GM06990 (cell line): ENCODE results near the gene MAST1.
A peak's percentile ranks its signal among the peaks of the same experiment; 100 is the strongest.

Experiments used
- DNase-seq: peaks from one replicate; pipeline ENCODE4 v3.0.0-alpha.2; 2011; ENCODE audit not compliant: insufficient read length; ENCODE audit errors: extremely low read depth
- H3K27me3 ChIP-seq: replicated peaks from 2 replicates; pipeline ENCODE4 v1.6.0; 2011; ENCODE audit warnings: low read length; ENCODE audit not compliant: control insufficient read depth, insufficient read depth
- H3K36me3 ChIP-seq: 2 replicates; pipeline ENCODE4 v1.5.1; 2011; ENCODE audit warnings: low read length; ENCODE audit not compliant: control insufficient read depth, insufficient read depth
- H3K4me3 ChIP-seq: replicated peaks from 2 replicates; pipeline ENCODE4 v1.5.1; 2011; ENCODE audit warnings: low read depth, mild to moderate bottlenecking, control low read depth, low read length
- TF ChIP-seq, protein P1 (sequence below): IDR thresholded peaks from 2 replicates; pipeline ENCODE4 v1.5.1; 2011; ENCODE audit warnings: low read length, control low read depth, mild to moderate bottlenecking, inconsistent platforms; ENCODE audit not compliant: insufficient read depth, poor library complexity, severe bottlenecking

The MAST1 gene

DNA sequence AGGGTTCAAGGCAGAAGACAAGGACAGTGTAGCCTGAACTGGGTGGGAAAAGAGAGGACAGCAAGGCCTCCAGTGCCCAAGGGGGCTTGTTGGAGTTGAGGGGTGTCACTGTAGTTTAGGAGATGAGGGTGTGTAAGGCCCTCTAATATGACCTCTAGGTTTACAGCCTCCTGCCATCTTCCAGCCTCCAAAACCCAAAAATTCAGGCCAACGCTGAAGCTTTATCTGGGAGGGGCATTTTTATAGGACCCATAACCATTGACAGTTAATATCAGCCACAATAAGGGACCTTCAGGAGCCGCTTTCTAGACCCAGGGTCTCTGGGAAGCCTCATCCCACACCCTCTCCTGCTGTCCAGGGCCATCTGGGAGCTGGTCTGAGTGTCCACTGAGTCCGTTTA, 45.9 kb downstream of the MAST1 start:
- TF ChIP-seq, protein P1, sequence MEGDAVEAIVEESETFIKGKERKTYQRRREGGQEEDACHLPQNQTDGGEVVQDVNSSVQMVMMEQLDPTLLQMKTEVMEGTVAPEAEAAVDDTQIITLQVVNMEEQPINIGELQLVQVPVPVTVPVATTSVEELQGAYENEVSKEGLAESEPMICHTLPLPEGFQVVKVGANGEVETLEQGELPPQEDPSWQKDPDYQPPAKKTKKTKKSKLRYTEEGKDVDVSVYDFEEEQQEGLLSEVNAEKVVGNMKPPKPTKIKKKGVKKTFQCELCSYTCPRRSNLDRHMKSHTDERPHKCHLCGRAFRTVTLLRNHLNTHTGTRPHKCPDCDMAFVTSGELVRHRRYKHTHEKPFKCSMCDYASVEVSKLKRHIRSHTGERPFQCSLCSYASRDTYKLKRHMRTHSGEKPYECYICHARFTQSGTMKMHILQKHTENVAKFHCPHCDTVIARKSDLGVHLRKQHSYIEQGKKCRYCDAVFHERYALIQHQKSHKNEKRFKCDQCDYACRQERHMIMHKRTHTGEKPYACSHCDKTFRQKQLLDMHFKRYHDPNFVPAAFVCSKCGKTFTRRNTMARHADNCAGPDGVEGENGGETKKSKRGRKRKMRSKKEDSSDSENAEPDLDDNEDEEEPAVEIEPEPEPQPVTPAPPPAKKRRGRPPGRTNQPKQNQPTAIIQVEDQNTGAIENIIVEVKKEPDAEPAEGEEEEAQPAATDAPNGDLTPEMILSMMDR = no peak
- no peaks in the 10 kb centered on the region for H3K27me3 ChIP-seq
- no peak overlapping the region for H3K4me3 ChIP-seq
- DNase-seq = no peak
- no peaks in the 10 kb centered on the region for H3K36me3 ChIP-seq

DNA sequence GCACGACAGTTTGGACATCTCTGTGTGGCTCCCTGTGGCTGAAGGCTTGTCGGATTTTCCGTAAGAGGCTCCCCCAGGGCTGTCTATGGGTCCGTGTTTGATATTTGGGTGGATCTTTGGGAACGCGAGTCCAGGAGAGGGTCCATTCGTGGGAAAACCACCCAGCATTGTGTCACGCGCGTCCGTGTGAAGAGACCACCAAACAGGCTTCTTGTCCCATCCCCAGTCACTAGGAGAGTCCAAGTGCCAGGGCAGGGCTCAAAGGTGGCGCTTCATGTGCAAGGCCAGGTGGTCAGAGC, 46.3 kb downstream of the MAST1 start:
- DNase-seq = no peak
- Histone ChIP-seq H3K36me3 (no peaks in the 10 kb centered on the region), H3K4me3 (peak overlapping the region; percentile 55), H3K27me3 (no peaks in the 10 kb centered on the region)
- TF ChIP-seq, protein P1 = no peak

DNA sequence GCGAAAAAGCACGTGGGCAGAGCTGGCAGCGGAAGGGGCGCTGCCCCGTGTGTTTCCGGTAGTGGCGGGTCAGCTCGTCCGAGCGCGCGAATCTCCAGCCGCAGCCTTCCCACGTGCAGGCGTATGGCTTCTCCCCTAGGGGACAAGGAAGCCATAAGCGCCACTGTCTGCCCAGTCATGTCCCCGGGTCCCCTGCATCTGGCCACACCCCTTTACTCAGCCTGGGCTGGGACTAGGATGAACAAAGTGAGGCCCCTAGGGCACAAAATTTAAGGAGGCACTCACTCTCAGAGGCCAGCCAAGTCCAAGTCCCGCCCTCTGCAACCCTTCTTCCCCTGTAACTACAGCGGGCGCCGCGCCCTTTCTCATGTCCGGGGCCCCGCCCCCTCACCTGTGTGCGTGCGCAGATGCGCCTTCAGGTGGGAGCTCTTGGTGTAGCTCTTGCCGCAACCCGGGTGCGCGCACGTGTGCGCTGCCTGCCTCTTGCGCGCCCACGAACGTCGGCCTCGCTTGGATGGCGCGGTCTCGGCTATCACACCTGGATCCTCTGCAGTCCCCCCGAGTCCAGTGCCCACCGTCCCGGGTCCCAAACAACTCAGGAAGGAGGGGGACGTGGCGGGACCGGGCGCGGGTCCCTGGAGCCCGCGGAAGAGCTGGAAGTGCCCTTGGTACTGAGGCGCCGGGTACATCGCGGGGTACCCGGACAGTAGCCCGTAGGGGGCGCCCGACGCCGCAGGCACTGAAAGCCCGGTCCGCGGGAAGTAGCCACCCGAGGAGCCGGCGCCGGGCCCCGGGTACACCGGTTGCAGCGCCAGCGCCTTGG, 46.8 kb downstream of the MAST1 start:
- peak; percentile 96 for DNase-seq

DNA sequence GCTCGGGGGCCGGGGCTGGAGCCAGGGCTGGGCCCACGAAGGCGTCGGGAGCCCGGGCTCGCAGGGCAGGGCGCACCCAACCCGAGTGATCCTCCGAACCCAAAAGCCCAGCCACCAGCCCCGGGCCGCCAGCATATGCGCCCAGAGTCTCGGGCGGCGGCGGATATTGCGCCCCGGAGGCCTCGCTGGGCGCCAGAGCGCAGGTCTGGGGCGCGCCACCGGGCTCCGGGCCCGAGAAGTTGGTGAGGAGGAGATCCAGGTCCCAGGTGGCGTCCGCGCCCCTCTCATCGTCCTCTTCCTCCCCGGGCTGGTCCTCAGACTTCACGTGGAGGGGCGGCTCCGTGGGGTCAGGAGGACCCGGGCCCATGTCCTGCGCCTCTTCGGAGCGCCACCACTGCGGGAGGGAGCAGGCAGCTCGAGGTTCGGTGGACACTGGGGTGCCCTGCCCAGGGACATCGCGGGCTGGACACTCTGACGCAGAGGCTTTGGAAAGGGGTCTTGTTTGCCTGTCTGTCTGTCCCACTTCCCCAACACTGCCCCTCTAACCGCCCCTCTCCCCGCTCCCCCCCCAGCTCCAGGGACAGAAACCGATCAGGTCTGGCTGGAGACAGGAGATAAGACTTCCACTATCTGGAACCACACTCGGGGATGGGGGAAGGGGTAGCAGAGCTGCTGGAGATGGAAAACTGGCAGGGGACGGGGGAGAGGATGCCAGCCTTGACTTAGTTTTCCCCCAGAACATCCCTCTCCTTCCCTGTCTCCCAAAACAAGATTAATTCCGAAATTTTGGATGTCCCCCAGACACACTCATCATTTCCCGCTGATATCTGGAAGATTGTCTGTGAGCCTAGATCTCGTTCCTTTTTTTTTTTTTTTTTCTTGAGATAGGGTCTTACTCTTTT, 47.7 kb downstream of the MAST1 start:
- TF ChIP-seq, protein P1 = no peak
- Histone ChIP-seq H3K36me3 (no peaks in the 10 kb centered on the region), H3K27me3 (no peaks in the 10 kb centered on the region), H3K4me3 (peak overlapping the region; percentile 55; the same call in 1 of the 2 replicates)
- no peak for DNase-seq

More for the DNA sequence above, 46.8 kb downstream of the MAST1 start:
- H3K27me3 ChIP-seq = no peaks in the 10 kb centered on the region
- TF ChIP-seq, protein P1 = peak; percentile 83
- peak overlapping the region; percentile 55 for H3K4me3 ChIP-seq
- H3K36me3 ChIP-seq = no peaks in the 10 kb centered on the region

DNA sequence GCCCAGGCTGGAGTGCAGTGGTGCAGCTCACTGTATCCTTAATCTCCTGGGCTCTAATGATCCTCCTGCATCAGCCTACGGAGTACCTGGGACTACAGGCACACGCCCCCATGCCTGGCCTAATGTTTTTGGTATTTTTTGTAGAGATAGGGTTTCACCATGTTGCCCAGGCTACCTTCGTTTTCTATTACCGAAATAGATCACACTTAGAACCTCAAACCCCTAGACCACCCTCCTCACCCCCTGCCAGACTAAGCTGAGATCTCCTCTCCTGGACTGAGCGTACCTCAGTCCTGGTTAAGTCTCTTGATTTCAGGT, 48.3 kb downstream of the MAST1 start:
- no peak for DNase-seq
- H3K27me3 ChIP-seq = no peaks in the 10 kb centered on the region
- H3K36me3 ChIP-seq = no peaks in the 10 kb centered on the region
- H3K4me3 ChIP-seq = no peak overlapping the region
- TF ChIP-seq, protein P1 = no peak
